Stimulated activated CD8-positive, alpha-beta memory T cell treated with anti-CD3 and anti-CD28 coated beads, Interleukin-12 subunit alpha, Interleukin-12 subunit beta, amount 100 ng/mL, for 24 hours (primary cell): ENCODE measurements around the gene KSR2.
"Not testable (repeated sequence)": the region's sequence is repeated elsewhere in the genome, so short reads cannot be mapped to it uniquely, and the experiment has no call there.

Experiments used
- DNase-seq: peaks from one replicate; pipeline ENCODE4 v3.0.0-alpha.2; 2020; ENCODE audit errors: extremely low read depth

Gene KSR2

DNA sequence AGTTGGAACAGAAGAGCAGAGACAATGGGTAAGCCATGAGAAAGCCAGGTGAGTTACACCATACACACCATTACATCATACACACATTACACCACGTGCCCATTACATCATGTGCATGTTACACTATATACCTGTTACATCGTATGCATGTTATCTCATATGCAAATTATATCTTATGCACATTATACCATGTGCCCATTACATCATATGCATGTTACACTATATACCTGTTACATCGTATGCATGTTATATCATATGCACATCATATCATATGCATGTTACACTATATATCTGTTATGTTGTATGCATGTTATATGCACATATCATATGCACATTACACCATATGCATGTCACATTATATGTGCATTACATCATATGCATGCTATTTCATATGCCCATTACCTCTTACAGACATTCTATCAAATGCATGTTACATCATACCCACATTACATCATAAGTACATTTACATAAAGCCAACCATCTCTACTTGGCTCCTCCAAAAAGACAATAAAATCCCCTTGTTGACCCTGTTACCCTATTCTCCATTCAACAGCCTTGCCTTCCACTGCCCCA, 207.2 kb downstream of the KSR2 start:
- no peak for DNase-seq

DNA sequence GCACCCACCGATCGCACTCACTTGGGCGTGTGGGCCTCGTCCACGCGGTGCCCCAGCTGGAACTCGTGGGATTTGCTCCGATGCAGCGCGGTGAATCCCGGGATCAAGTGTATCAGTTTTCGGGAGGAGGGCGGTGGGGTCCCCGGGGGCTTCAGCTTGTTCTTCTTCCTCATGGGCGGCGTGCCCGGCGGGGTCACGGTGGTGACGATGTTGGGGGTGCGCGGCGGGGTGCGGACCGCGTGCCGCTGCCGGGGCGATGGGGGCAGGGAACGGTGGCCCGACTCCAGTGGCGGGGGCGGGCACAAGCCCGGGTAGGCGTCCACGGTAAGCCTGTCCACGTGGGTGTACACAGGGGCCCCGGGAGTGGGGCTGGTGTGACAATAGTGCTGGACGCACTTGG, 207.8 kb downstream of the KSR2 start:
- DNase-seq = no peak

DNA sequence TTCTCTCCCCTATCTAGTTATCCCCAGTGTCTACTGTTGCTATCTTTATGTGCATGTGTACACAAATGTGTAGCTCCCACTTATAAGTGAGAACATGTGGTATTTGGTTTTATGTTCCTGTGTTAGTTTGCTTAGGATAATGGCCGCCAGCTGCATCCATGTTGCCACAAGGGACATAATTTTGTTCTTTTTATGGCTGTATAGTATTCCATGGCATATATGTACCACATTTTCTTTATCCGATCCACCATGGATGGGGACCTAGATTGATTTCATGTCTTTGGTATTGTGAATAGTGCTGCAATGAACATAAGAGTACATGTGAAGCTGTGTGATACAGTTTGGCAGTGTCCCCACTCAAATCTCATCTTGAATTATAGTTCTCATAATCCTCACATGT, 218.1 kb downstream of the KSR2 start:
- DNase-seq = no peak

DNA sequence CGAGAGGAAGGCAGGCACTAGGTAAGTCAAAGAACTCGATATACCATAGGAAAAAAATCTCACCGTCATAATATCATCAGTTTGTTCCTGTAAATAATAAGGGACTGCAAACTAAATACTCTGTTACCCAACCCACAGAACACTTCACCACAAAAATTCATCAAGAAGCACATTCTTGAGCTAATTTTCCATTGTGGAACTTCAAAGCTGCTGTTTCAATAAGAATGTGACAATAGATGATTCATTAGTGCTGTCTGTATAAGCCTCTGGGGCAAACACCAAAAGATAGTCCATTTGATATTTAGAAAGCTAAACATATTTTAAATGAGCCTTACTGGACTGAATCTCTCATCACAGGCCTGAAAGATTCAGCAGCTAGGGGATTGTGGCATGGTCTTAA, 219.4 kb downstream of the KSR2 start:
- no peak for DNase-seq

DNA sequence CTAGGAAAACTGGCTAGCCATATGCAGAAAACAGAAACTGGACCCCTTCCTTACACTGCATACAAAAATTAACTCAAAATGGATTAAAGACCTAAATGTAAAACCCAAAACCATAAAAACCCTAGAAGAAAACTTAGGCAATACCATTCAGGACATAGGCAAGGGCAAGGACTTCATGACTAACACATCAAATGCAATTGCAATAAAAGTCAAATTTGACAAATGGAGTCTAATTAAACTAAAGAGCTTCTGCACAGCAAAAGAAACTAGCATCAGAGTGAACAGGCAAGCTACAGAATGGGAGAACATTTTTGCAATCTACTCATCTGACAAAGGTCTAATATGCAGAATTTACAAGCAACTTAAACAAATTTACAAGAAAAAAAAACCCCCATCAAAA, 222.4 kb downstream of the KSR2 start:
- DNase-seq = not testable (repeated sequence)

DNA sequence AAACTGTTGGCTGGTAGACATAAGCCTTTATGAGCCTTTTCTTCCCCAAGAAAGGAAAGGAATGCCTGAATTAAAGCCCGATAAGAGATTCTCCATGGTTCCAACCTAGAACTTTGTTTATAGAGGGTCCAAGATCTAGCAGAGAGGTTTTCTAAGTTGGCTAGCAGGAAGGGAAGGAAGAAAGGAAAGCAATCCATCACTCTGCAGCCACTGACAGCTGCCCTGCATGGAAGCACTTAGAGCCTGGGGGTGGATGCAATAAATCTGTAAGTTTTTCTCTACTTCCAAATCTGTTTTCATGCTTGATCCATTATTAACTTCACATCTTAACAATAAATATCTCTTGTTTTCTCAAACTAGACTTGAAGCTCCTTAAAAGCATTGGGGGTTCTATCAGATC, 224.4 kb downstream of the KSR2 start:
- no peak for DNase-seq

DNA sequence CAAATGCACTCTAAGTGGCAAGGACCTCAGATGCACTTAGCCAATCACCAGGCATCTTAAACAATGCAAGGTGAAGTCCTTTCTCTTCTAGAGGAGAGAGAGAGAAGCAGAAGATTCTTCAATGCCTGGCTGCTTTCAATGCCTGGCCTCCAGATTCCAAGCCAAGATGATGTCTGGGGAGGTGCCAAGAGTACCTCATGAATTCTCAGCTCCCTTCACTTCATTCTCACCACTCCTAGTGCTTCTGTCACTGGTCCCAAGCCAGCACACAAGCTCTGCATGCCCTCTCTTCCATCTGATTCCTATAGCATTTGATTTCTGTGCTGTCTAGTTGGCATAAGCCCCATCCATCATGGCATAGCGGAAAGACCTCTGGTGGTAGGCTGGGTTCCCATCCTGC, 225.0 kb downstream of the KSR2 start:
- DNase-seq = no peak

DNA sequence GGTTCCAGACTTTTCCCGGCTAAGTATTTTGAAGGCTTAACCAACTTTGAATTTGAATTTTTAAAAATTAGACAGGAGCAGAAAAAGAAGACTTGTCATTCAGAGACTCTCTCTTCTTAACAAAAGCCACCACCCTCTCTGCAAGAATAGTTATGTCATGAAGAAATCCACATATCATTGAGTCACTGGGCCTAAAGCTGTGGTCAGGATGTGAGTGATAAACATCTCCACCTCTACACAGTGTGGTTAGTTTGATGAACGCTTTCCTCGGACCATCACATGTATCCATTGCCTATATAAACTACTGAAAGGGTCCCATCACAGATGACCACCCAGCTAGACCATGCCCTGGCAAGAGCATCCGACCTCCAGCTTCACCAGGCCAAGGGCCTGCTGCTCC, 226.1 kb downstream of the KSR2 start:
- no peak for DNase-seq

DNA sequence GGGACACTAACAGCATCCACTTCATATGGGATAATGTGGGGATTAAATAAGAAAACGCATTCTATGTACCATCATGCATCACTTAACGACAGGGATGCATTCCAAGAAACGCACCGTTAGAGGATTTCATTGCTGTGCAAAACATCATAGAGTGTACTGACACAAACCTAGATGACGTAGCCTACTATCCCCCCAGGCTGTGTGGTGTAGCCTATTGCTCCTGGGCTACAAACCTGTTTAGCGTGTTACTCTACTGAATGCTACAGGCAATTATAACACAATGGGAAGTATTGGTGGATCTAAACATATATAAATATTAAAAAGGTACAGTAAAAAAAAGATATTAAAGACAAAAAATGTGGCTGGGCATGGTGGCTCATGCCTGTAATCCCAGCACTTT, 230.6 kb downstream of the KSR2 start:
- DNase-seq = no peak

DNA sequence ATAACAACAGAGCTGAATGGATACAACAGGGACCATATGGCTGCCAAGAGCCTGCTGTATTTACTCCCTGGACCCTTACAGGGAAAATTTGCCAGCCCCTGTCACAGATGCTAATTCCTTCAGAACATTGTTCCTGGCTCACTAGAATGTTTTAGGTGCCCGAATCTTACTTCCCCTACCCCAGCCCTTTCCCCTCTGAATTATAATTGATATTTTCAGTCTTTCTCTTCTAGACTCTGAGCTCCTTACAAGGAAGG, 235.3 kb downstream of the KSR2 start:
- DNase-seq = no peak

DNA sequence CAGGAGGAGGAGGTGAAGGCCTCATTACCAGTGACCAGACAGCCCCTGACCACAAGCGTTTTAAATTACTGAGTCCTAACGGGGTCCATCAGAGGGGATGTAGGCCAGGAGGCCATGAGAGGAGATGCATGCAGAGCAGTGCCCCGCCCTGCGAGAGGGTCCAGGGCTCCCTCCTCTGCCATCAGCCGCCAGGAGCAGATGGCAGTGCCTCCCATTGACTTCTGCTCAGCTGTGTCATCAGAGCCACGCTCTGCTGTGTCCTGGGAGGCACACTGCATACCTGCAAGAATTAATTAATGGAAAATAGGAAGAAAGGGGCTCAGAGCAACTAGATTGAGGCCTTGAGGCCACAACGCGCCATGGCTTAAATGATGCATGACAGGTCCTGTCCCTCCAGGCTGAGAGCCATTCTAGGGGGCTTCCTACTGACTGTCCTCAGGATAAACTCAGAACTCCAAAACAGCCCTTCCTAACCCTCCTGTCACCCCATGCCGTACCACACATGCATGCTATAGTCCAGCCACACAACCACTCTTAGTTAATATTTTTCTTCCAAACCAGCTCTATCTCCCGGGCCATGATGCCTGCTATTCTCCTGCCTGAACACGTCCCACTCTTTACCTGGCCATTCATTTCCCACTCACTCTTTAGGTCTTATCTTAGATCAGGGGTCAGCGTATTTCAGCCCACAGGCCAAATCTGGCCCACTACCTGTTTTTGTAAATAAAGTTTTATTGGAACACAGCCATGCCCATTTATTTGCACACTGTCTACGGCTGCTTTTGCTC, 235.8 kb downstream of the KSR2 start:
- no peak for DNase-seq

DNA sequence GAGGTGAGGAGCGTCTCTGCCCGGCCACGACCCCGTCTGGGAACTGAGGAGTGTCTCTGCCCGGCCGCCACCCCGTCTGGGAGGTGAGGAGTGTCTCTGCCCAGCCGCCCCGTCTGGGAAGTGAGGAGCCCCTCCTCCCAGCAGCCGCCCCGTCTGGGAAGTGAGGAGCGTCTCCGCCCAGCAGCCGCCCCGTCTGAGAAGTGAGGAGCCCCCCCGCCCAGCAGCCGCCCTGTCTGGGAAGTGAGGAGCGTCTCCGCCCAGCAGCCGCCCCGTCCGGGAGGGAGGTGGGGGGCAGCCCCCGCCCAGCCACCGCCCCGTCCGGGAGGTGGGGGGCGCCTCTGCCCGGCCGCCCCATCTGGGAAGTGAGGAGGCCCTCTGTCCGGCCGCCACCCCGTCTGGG, 237.7 kb downstream of the KSR2 start:
- not testable (repeated sequence) for DNase-seq

DNA sequence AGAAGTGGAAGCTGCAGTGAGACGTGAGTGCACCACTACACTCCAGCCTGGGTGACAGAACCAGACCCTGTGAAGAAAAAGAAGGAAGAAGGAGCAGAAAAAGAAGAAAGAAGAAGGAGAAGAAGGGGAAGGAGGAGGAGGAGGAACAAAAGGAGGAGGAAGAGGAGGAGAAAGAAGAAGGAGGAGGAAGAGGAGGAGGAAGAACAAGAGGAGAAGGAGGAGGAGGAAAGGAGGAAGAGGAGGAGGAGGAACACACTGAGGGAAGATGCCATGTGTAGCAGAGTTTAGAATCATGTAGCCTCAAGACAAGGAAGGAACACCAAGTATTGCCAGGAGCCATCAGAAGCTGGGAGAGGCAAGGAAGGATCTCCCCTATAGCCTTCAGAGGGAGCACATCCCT, 241.5 kb downstream of the KSR2 start:
- DNase-seq = no peak

DNA sequence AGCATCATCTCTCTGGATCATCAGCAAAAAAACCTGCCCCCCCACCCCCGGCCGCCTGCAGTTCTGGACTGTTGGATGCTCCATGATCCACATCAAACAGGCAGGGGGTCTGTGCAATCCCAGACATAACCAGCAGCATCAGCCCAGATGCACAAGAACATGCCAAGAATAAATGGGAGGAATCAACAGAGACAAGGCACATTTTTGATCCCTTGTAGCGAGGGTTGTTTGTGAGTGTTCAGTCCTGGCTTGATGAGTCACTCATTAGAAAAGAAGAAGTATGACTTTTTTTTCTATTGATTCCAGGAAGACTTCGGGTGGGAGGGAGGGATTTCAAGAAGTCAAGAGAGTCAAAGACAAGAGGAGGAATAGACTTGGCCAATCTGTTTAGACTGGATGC, 244.2 kb downstream of the KSR2 start:
- DNase-seq = no peak

DNA sequence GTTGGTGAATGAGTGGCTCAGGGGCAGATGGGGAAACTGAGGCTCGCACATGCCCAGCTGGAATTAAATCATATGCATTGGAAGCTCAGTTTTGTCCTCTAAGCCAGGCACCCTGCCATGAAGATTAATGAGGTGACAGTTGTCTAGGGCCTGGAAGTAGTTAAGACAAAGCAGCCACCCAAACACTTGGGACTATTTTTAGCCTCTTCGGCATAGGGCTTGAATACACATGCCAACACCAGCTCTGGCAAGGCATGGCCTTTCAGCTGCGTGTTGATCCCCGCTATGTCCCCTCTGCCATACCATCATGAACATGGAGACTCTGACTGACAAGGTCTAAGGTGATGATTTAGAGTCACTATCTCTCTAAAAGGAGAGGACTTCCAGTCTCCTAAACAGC, 250.2 kb downstream of the KSR2 start:
- no peak for DNase-seq

DNA sequence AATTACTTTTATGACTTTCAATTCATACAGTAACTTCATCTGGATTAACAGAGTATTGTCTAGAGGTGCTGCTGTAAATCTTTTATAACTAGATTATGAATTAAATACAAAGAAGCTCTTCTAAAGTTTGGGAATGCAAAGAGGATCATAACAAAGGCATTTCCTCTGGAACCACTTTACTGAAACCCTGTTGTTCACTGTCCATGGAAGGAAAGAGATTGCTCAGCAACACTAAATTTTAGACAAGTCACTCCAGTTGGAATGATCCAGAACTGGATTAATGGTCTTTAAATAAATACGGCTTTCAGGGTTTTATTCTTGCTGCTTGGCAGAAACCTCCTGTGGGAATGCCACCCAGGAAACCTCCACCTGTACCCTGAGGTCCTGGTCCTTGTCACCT, 250.6 kb downstream of the KSR2 start:
- DNase-seq = no peak

DNA sequence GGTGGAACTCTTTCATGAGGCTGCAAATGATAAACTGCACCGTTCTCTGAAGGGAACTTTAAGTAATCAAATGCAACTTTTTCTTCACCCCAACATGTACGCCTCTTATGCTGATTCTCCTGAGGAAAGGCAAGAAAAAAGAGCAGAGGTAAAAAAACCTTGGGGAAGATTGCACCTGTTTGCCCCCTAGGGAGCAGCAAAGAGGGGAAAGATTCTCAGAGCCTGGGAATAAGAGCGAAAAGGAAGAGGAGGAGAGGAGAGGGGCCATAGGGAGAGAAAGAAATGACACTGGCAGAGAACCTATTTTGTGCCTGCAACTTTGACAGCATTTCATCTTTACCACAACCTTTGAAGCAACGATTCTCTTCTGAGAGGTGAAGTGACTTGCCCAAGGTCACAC, 254.6 kb downstream of the KSR2 start:
- no peak for DNase-seq

DNA sequence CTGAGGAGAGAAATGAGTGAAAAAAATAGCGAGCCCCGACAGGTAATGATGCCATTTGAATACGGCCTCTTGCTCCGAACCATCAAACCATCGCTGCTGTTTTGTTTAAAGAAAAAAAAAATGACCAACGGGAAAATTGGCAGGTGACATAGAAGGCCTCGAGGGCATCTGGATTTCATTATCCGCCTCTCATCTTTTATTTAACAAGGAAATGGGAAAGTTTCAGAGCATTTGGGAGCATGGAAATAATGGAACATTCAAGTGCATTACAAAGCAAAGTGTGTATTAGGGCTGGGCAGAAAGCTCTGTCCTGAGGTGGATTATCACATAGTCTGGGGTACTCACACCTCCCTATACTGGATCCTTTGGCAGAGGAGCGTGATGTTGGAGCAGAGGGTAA, 258.7 kb downstream of the KSR2 start:
- no peak for DNase-seq

DNA sequence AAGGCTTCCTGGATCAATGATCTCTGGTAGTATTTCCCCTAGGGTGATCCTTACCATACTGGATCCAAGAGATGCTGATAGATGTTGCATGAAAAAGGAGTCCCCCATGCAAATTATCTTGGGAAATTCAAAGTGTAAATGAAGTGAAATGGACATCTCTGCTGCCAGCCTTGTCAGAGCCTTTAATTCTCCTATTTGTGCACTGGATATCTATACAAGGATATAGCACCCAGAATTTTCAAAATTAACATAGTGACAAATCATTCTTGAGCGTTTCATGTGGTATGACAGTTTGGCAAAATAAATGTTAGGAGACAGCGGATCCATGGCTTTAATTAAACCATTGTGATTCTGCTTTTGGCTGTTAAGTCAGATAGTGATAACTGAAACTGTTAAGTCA, 260.9 kb downstream of the KSR2 start:
- no peak for DNase-seq

DNA sequence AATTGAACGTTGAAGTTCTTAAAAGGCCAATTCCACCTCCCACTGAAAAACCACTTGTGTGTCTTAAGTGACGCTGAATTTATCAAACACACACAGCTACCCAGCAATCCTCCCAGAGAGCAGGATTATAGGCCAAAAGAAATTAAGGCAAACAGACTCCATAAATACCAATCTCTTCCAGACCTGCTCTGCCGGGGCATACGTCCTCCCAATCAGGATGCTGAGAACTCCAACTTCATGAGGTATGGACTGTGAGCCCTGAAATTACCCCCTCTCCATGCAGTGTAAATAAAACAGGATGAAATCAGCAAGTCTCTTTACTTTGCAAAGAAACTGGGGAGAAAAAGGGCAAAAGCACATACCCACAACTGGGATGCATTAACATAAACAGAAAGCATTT, 265.2 kb downstream of the KSR2 start:
- no peak for DNase-seq

DNA sequence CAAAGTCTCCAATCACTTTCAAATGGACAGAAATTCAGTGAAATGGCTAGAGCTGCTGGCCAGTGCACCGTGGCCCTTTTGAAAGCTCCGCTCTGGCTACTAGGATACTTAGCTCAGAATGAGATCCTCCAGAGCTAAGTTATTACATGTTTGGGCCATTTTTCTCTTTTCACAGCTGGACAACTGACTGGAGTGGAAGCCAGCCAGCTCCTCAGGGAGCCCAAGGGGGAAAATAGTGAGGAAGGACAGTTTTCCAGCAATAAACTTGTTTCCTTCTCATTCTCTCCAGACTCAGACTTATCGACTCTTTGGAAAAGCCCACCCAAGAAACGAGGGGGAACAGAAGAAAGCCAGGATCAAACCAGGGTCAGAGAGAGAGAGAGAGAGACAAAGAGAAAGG, 266.0 kb downstream of the KSR2 start:
- DNase-seq = no peak

DNA sequence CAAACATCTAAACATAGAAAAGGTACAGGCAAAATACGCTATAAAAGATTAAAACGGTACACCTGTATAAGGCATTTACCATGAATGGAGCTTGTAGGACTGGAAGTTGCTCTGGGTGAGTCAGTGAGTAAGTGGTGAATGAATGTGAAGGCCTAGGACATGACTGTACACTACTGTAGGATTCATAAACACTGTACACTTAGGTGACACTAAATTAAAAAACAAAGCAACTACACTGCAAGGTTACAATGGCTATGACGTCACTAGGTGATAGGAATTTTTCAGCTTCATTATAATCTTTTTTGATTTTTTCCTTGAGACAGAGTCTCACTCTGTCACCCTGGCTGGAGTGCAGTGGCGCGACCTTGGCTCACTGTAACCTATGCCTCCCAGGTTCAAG, 269.2 kb downstream of the KSR2 start:
- no peak for DNase-seq

DNA sequence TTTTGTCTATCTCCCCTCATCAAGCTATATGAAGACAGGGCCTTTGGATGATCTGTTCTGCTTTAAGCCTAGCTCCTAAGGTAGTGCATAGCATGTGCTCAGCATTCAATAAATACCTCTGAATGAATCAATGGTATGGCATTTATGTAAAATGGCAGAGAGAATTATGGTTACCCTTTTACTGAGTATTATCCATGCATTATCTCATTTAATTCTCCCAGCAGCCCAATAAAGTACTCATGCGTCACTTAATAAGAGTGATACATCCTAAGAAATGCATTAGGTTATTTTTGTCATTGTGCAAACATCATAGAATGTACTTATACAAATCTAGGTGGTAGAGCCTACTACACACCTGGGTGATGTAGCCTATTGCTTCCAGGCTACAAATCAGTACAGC, 269.7 kb downstream of the KSR2 start:
- DNase-seq = no peak

DNA sequence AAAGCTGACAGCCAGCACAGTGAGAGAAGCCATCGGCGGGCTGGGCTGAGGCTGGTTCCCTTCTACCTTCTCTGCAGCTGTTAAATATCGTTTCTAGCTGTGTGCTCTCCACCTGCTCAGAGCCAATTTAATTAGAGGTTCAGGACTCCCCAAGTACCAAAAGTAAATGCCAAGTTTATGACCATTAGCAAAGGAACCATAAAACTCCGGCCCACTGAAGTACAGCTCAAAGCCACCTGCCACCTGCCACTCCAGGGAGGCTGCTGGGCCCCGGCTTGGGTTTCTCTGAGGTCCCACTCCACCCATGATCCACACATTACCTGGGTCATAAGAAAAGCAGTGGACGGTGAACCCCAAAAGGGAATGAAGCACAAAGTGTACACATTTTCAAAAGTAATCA, 272.8 kb downstream of the KSR2 start:
- no peak for DNase-seq
